PC-9 (cell line): Measurements from ENCODE around the gene SYNPO.

Source experiments
- EZH2 ChIP-seq: fragments of 200-600 bp; sonication (generic); IDR thresholded peaks from 2 replicates; pipeline ENCODE4 v1.8.0; 2017; ENCODE audit warnings: antibody characterized with exemption, low read depth
- TF ChIP-seq, protein P1 (sequence below): fragments of 200-600 bp; sonication (generic); conservative IDR thresholded peaks from 2 replicates; pipeline ENCODE4 v1.6.1; 2017; ENCODE audit warnings: mixed run types, antibody characterized with exemption, mild to moderate bottlenecking, moderate library complexity

DNA sequence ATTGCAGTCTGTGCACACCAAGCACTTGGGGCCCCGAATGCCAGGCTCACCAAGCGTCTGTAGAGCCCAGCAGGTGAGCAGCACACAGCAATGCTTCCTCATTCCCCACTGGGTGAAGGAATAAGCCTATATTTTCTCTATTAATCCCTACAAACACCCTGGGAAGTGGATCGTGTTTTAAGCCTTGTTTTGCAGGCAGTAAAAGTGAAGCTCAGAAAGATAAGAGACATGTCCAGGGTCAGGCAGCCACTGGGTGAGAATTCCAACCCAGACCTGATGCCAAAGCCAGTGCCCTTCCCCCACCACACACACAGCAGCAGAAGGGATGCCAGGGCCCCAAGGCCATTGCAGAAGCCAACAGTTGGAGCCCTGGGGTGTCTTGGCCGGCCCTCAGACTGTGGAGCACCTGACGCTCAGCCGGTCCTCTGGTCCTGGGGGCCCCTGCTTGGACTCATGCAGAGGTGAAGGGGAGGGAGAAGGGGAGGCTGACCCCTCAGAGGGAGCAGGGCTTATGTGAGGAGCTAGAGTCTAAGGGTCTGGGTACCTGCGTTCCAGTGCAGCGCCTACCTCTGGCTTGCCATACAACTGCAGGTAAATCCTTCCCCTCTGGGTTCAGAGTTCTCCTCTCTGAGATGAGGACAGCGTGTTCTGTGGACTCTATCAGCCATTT lies 26.3 kb upstream of the SYNPO start:
- TF ChIP-seq, protein P1, sequence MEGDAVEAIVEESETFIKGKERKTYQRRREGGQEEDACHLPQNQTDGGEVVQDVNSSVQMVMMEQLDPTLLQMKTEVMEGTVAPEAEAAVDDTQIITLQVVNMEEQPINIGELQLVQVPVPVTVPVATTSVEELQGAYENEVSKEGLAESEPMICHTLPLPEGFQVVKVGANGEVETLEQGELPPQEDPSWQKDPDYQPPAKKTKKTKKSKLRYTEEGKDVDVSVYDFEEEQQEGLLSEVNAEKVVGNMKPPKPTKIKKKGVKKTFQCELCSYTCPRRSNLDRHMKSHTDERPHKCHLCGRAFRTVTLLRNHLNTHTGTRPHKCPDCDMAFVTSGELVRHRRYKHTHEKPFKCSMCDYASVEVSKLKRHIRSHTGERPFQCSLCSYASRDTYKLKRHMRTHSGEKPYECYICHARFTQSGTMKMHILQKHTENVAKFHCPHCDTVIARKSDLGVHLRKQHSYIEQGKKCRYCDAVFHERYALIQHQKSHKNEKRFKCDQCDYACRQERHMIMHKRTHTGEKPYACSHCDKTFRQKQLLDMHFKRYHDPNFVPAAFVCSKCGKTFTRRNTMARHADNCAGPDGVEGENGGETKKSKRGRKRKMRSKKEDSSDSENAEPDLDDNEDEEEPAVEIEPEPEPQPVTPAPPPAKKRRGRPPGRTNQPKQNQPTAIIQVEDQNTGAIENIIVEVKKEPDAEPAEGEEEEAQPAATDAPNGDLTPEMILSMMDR: no peak; the same call in 1 of the 2 replicates
- TF ChIP-seq EZH2: no peak
